Measurements from ENCODE around the gene GBF1. TPM values are rescaled to one million over a fixed set of nuclear protein-coding genes. Genes with fewer than 3 reads are reported as not detected.

GBF1 gene
- polyA plus RNA-seq, 1 donor = 46.4 TPM

- no peak for DNase-seq (ENCODE audit: low read depth)
These were observed 151.0 kb downstream of the GBF1 start for GRCh38 chr10:102396317-102396650.

GRCh38 chr10:102396730-102397151, 151.4 kb downstream of the GBF1 start:
- no peak for DNase-seq (ENCODE audit: low read depth)

DNA sequence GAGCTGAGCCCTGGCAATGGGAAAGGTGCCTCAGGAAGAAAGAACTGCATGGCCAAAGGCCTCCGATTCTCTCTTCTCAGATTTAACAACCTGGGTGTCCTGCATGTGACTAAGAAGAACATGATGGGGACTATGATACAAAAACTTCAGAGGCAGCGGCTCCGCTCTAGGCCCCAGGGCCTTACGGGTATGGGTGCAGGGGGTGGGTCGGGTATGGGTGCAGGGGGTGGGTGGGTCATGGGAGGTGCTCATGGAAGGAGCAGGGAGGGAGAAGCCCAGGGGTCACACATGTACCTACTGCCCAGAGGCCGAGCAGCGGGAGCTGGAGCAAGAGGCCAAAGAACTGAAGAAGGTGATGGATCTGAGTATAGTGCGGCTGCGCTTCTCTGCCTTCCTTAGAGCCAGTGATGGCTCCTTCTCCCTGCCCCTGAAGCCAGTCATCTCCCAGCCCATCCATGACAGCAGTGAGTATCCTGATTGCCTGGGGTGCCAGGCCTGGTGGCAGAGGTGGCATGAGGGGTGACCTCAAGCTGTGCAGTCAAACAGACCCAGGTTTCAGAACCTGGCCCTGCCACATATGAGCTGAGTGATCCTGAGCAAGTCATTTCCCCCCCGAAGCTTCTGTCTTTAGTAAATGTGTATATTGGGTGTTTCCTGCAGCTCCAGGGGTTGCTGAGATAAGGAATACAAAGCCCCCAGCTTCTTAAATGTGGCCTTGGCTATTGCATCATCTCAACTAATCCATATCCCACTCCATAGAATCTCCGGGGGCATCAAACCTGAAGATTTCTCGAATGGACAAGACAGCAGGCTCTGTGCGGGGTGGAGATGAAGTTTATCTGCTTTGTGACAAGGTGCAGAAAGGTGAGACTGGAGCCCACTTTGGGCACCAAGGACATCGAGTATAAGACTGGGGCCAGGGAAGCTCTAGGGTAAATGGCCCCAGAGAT, 152.2 kb downstream of the GBF1 start:
- DNase-seq (ENCODE audit: low read depth) = no peak

DNA sequence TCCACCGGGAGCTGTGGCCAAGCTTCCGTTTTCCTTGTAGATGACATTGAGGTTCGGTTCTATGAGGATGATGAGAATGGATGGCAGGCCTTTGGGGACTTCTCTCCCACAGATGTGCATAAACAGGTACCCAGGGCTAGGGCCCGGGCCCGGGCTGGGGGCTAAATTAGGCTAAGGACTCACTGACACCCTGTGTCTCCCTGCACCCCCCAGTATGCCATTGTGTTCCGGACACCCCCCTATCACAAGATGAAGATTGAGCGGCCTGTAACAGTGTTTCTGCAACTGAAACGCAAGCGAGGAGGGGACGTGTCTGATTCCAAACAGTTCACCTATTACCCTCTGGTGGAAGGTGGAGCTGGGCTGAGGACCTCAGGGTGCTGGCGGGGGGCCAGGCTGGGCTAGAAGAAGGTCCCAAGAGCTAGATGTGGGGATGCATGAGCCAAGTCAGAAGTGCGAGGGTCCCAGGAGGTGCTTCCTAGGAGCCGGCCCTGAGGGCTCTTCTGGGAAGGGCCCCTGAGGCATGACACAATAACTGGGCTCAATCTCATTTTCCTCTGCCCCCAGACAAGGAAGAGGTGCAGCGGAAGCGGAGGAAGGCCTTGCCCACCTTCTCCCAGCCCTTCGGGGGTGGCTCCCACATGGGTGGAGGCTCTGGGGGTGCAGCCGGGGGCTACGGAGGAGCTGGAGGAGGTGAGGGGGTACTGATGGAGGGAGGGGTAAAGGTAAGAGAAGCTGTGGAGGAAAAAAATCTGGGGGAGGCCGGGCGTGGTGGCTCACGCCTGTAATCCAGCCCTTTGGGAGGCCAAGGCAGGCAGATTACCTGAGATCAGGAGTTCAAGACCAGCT, 153.1 kb downstream of the GBF1 start:
- no peak for DNase-seq (ENCODE audit: low read depth)

DNA sequence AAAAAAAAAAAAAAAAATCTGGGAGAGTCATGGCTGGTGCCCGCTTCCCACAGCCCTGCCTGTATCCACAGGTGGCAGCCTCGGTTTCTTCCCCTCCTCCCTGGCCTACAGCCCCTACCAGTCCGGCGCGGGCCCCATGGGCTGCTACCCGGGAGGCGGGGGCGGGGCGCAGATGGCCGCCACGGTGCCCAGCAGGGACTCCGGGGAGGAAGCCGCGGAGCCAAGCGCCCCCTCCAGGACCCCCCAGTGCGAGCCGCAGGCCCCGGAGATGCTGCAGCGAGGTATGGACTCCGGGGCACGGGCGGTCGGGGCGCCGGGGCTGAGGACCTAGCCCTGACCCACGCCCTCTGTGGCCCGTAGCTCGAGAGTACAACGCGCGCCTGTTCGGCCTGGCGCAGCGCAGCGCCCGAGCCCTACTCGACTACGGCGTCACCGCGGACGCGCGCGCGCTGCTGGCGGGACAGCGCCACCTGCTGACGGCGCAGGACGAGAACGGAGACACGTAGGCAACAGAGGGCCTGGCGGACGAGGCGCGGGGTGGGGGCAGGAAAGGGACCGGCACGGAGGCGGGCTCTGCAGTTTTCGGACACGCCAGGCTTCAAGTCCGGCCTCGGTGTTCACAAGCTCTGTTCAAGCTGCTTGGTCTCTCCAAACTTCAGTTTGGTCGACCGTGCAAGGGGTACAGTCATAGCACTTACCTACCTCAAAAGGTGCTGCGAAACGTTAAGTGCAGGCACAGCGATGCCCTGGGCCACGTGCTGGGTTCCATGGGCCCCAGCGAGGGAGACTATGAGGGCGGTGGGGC, 154.1 kb downstream of the GBF1 start:
- DNase-seq (ENCODE audit: low read depth) = no peak

DNA sequence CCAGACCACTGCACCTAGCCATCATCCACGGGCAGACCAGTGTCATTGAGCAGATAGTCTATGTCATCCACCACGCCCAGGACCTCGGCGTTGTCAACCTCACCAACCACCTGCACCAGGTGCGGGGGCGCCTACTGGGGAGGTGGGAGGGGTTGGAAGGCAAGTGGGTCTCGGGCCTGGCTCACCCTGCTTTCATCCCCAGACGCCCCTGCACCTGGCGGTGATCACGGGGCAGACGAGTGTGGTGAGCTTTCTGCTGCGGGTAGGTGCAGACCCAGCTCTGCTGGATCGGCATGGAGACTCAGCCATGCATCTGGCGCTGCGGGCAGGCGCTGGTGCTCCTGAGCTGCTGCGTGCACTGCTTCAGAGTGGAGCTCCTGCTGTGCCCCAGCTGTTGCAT, 154.7 kb downstream of the GBF1 start:
- DNase-seq (ENCODE audit: low read depth) = no peak

DNA sequence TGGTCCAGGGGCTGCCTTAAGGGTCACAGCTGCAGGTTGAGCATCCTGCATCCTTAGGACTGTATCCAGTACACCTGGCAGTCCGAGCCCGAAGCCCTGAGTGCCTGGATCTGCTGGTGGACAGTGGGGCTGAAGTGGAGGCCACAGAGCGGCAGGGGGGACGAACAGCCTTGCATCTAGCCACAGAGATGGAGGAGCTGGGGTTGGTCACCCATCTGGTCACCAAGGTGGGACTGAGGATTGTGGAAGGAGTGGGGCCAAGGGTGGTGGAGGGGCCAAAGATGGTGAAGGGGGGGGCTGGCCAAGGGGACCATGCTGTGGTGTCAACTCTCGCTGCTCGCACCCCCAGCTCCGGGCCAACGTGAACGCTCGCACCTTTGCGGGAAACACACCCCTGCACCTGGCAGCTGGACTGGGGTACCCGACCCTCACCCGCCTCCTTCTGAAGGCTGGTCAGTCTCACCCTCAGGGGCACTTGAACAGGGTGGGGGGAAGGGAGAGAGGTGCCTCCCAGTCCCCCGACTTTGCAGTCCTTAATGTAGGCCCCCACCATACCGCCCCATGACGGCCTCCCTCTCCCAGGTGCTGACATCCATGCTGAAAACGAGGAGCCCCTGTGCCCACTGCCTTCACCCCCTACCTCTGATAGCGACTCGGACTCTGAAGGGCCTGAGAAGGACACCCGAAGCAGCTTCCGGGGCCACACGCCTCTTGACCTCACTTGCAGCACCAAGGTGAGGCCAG, 155.4 kb downstream of the GBF1 start:
- DNase-seq (ENCODE audit: low read depth) = no peak

DNA sequence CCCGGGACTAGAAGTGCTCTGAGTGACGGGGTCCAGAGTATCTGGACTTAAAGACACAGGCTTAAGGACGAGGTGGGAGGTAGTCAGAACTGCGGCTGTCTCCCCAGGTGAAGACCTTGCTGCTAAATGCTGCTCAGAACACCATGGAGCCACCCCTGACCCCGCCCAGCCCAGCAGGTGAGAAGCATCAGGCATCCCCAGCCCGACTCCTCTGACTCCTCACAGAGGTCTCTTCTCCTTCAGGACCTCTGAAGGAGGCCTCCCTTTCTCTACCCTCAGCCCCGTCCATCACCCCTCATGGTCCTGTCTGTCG, 156.0 kb downstream of the GBF1 start:
- no peak for DNase-seq (ENCODE audit: low read depth)

- DNase-seq (ENCODE audit: low read depth) = no peak
These were observed 156.6 kb downstream of the GBF1 start for GRCh38 chr10:102401735-102402511.

DNA sequence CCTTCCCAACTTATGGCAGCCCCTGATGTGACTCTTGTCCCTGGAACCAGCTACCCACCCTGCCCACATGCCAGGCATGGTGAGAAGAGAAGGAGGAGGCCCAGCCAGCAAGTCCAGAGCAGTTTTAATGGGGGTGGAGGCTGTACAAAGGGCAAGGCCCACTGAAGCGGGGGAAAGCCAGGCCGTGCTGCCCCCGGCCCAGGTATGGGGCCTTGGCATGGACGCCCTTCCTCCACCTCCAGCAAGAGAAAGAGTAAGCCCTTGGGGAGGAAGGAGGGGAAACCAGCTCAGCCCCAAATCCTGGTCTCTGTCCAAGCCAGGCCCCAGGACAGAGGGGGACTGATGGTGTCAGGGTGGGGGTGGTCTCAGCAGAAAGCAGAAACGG, 157.2 kb downstream of the GBF1 start:
- no peak for DNase-seq (ENCODE audit: low read depth)

DNA sequence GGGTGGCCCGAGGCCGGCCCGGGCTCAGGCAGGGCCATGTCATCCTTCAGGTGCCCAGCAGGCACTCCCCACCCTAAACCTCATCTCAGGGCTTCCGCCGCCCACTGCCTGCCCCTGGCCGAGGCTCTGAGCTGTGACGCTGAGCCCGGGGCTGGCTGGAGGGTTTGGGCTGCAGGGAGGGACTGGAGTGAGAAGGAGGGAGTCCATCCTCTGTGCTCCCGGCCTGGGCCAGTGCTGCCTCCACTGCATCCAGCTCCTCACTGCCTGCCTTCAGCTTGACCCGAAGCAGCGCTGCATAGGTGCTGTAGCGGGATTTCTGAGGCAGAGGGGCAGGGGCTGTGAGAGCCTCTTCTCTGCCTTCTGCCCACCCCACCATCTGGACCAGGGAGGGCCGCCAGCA, 157.8 kb downstream of the GBF1 start:
- DNase-seq (ENCODE audit: low read depth) = no peak

DNA sequence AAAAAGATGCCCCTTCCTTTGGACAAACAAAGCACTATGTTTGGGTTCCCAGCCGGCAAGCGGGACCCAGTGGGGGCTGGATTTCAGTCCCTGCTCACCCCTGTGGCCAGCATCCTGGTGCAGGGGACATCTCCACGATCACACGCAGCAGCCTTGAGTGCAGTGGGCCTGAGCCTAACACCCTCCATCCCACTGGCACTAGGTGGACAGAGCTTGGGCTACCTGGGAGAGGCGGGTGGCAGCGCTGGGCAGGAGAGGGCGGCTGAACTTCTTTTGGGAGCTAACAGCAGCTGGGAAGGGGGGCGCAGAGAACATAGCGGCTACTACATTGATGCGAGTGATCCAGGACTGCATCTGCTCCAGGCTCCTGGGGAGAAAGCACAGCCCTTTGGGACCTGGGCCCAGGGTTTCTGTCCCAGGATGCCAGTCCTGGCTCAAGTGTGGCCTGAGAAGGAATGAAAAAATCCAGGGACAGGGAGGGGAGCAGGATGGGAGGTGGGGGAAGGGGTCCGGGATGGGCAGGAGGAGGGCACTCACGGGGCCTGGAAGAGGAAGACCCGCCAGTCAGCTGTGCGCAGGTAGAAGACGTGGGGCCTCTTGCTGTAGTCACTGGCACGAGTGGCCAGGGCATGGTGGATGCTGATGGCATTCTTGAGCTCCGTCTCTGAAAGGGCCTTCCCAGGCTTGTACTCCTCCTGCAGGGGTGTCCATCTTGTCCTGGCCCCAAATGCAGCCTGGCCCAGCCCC, 159.2 kb downstream of the GBF1 start:
- DNase-seq (ENCODE audit: low read depth) = no peak

DNA sequence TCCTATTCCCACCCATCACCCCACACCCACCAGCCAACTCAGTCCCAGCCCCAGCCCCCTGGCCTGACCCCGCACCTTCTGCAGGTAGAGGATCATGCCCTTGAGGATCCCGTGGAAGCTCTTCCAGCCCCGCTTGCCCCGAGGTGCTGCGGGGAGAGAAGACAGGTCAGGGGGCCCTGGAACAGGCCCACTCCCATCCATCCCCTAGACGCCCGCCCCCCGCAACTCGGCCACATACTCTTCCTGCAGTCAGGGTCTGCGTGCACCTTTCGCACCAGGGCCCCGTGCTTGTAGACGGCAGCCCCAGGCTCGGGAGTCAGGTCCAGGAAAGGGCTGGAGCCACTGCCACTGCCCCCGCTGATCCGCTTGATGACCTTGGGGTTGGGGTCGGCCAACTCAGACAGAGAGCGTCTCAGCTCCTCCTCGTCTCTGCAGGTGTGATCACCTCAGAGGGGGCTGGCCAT, 159.8 kb downstream of the GBF1 start:
- no peak for DNase-seq (ENCODE audit: low read depth)

GRCh38 chr10:102405632-102406031, 160.3 kb downstream of the GBF1 start:
- DNase-seq (ENCODE audit: low read depth) = no peak

GRCh38 chr10:102406815-102407214, 161.5 kb downstream of the GBF1 start:
- no peak for DNase-seq (ENCODE audit: low read depth)

- DNase-seq (ENCODE audit: low read depth) = no peak
These were observed 162.2 kb downstream of the GBF1 start for GRCh38 chr10:102407425-102408130.

GRCh38 chr10:102408131-102408727, 162.9 kb downstream of the GBF1 start:
- DNase-seq (ENCODE audit: low read depth) = no peak

GRCh38 chr10:102408728-102409603, 163.6 kb downstream of the GBF1 start:
- no peak for DNase-seq (ENCODE audit: low read depth)
